Loucy (cell line): Measurements from ENCODE around the gene HEXIM1.

Experiments
- CTCF ChIP-seq: fragments of 200-600 bp; sonication (generic); conservative IDR thresholded peaks from 2 replicates; pipeline ENCODE4 v1.5.1; 2014; ENCODE audit warnings: mild to moderate bottlenecking, antibody characterized with exemption, low read length
- EZH2phosphoT487 ChIP-seq: fragments of 200-600 bp; IDR thresholded peaks from 2 replicates; pipeline ENCODE4 v1.6.1; 2018; ENCODE audit warnings: antibody characterized with exemption, mild to moderate bottlenecking, moderate library complexity, borderline replicate concordance

GRCh38 chr17:45146166-45146565, 2.1 kb upstream of the HEXIM1 start:
- TF ChIP-seq CTCF: no peak
- no peak for TF ChIP-seq EZH2phosphoT487
